GM21717 (cell line): Measurements from ENCODE around the gene GPR85.
"Not testable (repeated sequence)": the region's sequence is repeated elsewhere in the genome, so short reads cannot be mapped to it uniquely, and the experiment has no call there.

ENCODE experiments used
- ATAC-seq: cut with Tn5 transposase; IDR thresholded peaks from one replicate; pipeline ENCODE4 v1.9.1; 2021; ENCODE audit warnings: mild to moderate bottlenecking, moderate library complexity; ENCODE audit not compliant: unreplicated experiment

GPR85 gene

GRCh38 chr7:113084496-113085172, 2.0 kb downstream of the GPR85 start:
- no peak for ATAC-seq

GRCh38 chr7:113083816-113084495, 2.7 kb downstream of the GPR85 start:
- no peak for ATAC-seq

- no peak for ATAC-seq
These were observed 3.4 kb downstream of the GPR85 start for GRCh38 chr7:113083132-113083815.

- ATAC-seq = no peak
These were observed 8.3 kb downstream of the GPR85 start for GRCh38 chr7:113078331-113078730.

- ATAC-seq = no peak
These were observed 9.9 kb downstream of the GPR85 start for GRCh38 chr7:113076703-113077102.

- no peak for ATAC-seq
These were observed 15.2 kb downstream of the GPR85 start for GRCh38 chr7:113071465-113071864.

GRCh38 chr7:113062499-113062898, 24.1 kb downstream of the GPR85 start:
- no peak for ATAC-seq

GRCh38 chr7:113060100-113060499, 26.5 kb downstream of the GPR85 start:
- ATAC-seq = peak; percentile 76

- no peak for ATAC-seq
These were observed 31.7 kb downstream of the GPR85 start for GRCh38 chr7:113054938-113055337.

GRCh38 chr7:113054272-113054671, 32.4 kb downstream of the GPR85 start:
- not testable (repeated sequence) for ATAC-seq

- not testable (repeated sequence) for ATAC-seq
These were observed 37.4 kb downstream of the GPR85 start for GRCh38 chr7:113049221-113049620.

GRCh38 chr7:113046453-113046852, 40.2 kb downstream of the GPR85 start:
- no peak for ATAC-seq

- no peak for ATAC-seq
These were observed 41.2 kb downstream of the GPR85 start for GRCh38 chr7:113045379-113045778.

GRCh38 chr7:113044394-113044793, 42.2 kb downstream of the GPR85 start:
- ATAC-seq = no peak

- ATAC-seq = no peak
These were observed 45.8 kb downstream of the GPR85 start for GRCh38 chr7:113040849-113041248.

GRCh38 chr7:113033959-113034358, 52.7 kb downstream of the GPR85 start:
- no peak for ATAC-seq
